Kidney (tissue), 14 donors: ENCODE data around the gene SCAF1. TPM values are rescaled to one million over a fixed set of nuclear protein-coding genes. Genes with fewer than 3 reads are reported as not detected.

Source experiments
- DNase-seq, 5 donors: peaks; one replicate each; pipeline ENCODE4 v3.0.0-alpha.2; 2013 to 2020
- FAIRE-seq: peaks from 2 replicates; lab custom pipeline; 2012; peaks lifted over from hg19 to GRCh38; lab: Jason Lieb, UNC
- H3K27ac ChIP-seq, 2 donors: one replicate each; pipeline ENCODE4 v1.7.0; 2013; ENCODE audit warnings: low read depth in 2 of 2, low read length in 2 of 2, inconsistent platforms in 1 of 2
- H3K27me3 ChIP-seq: one replicate; pipeline ENCODE4 v1.7.1; 2013; ENCODE audit warnings: low read length, inconsistent platforms; ENCODE audit not compliant: control insufficient read depth, insufficient read depth
- H3K36me3 ChIP-seq, 3 donors: one replicate each; pipeline versions ENCODE4 v1.7.0 to v1.7.1; 2013; ENCODE audit warnings: low read length in 3 of 3, control low read depth in 1 of 3, inconsistent platforms in 1 of 3; ENCODE audit not compliant: insufficient read depth in 3 of 3, control insufficient read depth in 2 of 3
- H3K4me1 ChIP-seq, 3 donors: one replicate each; pipeline versions ENCODE4 v1.7.0 to v1.7.1; 2013; ENCODE audit warnings: low read length in 3 of 3, inconsistent platforms in 1 of 3, low read depth in 1 of 3; ENCODE audit not compliant: control insufficient read depth in 2 of 3, insufficient read depth in 2 of 3
- H3K4me3 ChIP-seq, 3 donors: one replicate each; pipeline versions ENCODE4 v1.7.0 to v1.8.1; 2013; ENCODE audit warnings: low read length in 3 of 3, control low read depth in 1 of 3, inconsistent platforms in 1 of 3
- H3K9ac ChIP-seq, 3 donors: one replicate each; pipeline versions ENCODE4 v1.7.0 to v1.7.1; 2013; ENCODE audit warnings: low read length in 3 of 3, control low read depth in 1 of 3, inconsistent platforms in 1 of 3
- H3K9me3 ChIP-seq, 3 donors: one replicate each; pipeline versions ENCODE4 v1.7.0 to v1.7.1; 2013; ENCODE audit warnings: low read length in 3 of 3, control low read depth in 1 of 3, inconsistent platforms in 1 of 3; ENCODE audit not compliant: control insufficient read depth in 2 of 3, insufficient read depth in 1 of 3
- intact Hi-C: fragments of 100-400 bp; cut with DNase I; formaldehyde crosslinking; loops from one replicate; pipeline ENCODE4 v1.11.1; 2022
- polyA plus RNA-seq: library from polyadenylated mRNA; stranded (reverse); fragments of 350-450 nt; fragmentation: Illumina TruSeq; extraction: RNeasy Lipid Tissue Mini Kit (QIAGEN cat#74804); gene quantifications from one replicate; pipeline ENCODE4 v1.2.3, GENCODE V29; 2014; ENCODE audit warnings: low read depth, low replicate concordance; ENCODE audit not compliant: insufficient read depth
- total RNA-seq: library from RNA; stranded (reverse); fragmentation: NEBNext Ultra II Directional; extraction: Animal tissue kit (Norgen Biotek cat#: 25700); gene quantifications from one replicate; pipeline ENCODE4 v1.2.1, GENCODE V29; 2021
- TF ChIP-seq, protein P1 (sequence below): IDR thresholded peaks from 3 replicates; pipeline ENCODE4 v1.5.1; 2012; ENCODE audit warnings: mild to moderate bottlenecking, moderate library complexity, borderline replicate concordance; ENCODE audit not compliant: insufficient read depth; ENCODE audit errors: extremely low read depth
- donor health status: control.
- donor health status: control.
- donor health status: control.
- donor health status: control.
- donor health status: control.
- donor health status: DM: yes; HTN: yes; CAD: no.
- donor health status: Normal renal cell carcinoma (clear cell type).

SCAF1 gene
- total and polyA plus RNA-seq, 2 donors from 2014 or later: 18.1 to 69.0 TPM

DNA sequence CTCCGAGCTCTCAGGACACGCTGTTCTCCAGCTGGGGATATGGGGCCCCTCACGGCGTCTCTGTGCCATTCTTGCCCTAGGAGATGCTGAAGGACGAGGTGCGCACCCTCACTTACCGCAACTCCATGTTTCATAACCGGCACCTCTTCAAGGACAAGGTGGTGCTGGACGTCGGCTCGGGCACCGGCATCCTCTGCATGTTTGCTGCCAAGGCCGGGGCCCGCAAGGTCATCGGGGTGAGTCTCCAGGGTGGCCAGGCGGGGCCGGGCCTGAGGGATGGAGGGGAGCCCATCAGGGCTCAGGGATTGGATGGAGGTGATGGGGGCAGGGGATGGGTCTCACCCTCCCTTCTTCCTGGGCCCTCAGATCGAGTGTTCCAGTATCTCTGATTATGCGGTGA, 39.8 kb downstream of the SCAF1 start:
- intact Hi-C loops: no loop called here
- peaks cover 0 to 24% (median 19%) of the 10 kb centered on the region in 3 donors for H3K36me3 ChIP-seq

DNA sequence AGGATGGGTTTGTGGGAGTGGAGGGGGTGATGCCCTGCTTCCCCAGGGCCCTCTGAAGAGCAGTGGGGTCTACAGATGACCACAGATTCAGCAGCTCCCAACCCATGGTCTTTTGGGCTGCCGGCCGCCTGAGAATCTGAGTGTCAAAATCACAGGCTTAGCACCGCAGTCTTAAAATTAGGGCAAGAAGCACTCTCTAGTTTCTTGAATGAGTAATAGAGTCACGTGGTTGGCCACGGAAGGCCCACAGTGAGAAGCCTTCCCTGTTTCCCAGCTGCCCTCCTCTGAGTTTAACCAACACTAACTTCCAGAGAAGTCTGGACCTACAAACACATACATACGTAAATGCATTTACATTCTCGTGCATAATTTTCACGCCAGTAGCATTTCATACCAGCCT, 40.3 kb downstream of the SCAF1 start:
- H3K36me3 ChIP-seq: peaks cover 0 to 24% (median 19%) of the 10 kb centered on the region in 3 donors

More for the DNA sequence above, 39.8 kb downstream of the SCAF1 start:
- FAIRE-seq (no peak), DNase-seq (peak in 1 of 5 donors; percentile 47)
- Histone ChIP-seq H3K4me1 (peaks cover 0 to 17% (median 6%) of the 10 kb centered on the region in 3 donors), H3K27ac (no peak overlapping the region), H3K27me3 (no peaks in the 10 kb centered on the region), H3K4me3 (no peak overlapping the region), H3K9ac (no peak overlapping the region), H3K9me3 (no peaks in the 10 kb centered on the region)
- TF ChIP-seq, protein P1, sequence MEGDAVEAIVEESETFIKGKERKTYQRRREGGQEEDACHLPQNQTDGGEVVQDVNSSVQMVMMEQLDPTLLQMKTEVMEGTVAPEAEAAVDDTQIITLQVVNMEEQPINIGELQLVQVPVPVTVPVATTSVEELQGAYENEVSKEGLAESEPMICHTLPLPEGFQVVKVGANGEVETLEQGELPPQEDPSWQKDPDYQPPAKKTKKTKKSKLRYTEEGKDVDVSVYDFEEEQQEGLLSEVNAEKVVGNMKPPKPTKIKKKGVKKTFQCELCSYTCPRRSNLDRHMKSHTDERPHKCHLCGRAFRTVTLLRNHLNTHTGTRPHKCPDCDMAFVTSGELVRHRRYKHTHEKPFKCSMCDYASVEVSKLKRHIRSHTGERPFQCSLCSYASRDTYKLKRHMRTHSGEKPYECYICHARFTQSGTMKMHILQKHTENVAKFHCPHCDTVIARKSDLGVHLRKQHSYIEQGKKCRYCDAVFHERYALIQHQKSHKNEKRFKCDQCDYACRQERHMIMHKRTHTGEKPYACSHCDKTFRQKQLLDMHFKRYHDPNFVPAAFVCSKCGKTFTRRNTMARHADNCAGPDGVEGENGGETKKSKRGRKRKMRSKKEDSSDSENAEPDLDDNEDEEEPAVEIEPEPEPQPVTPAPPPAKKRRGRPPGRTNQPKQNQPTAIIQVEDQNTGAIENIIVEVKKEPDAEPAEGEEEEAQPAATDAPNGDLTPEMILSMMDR: no peak

DNA sequence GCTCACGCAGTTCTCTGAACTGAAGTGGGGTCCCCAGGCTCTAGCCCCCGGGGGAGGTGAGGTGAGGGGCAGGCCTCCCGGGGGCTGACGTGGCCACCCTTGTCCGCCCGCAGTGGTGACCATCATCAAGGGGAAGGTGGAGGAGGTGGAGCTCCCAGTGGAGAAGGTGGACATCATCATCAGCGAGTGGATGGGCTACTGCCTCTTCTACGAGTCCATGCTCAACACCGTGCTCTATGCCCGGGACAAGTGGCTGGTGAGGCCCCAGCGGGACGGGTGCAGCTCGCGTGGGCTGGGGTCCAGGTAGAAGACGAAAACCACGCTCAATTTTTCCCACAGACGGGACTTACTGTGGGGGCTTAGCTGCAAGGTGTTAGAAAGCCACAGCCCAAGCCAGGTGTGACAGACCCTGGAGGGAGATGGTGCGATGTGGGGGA, 41.8 kb downstream of the SCAF1 start:
- no peak overlapping the region for H3K4me3 ChIP-seq
- peaks cover 0 to 13% (median 6%) of the 10 kb centered on the region in 3 donors for H3K4me1 ChIP-seq
- no peak overlapping the region for H3K27ac ChIP-seq
- no peaks in the 10 kb centered on the region for H3K9me3 ChIP-seq
- no peaks in the 10 kb centered on the region for H3K27me3 ChIP-seq
- TF ChIP-seq, protein P1: no peak
- H3K9ac ChIP-seq: no peak overlapping the region
- H3K36me3 ChIP-seq: peaks cover 0 to 24% (median 22%) of the 10 kb centered on the region in 3 donors
- intact Hi-C loops: no loop called here
- FAIRE-seq (no peak), DNase-seq (peak in 1 of 5 donors; percentile 0)

More for the DNA sequence above, 40.3 kb downstream of the SCAF1 start:
- Histone ChIP-seq H3K9me3 (no peaks in the 10 kb centered on the region), H3K27ac (no peak overlapping the region), H3K9ac (no peak overlapping the region), H3K27me3 (no peaks in the 10 kb centered on the region), H3K4me1 (peaks cover 0 to 17% (median 6%) of the 10 kb centered on the region in 3 donors), H3K4me3 (no peak overlapping the region)
- DNase-seq (no peak), FAIRE-seq (no peak)
- intact Hi-C loops: no loop called here
- TF ChIP-seq, protein P1: no peak
